Stimulated activated CD8-positive, alpha-beta memory T cell treated with anti-CD3 and anti-CD28 coated beads, Interleukin-12 subunit alpha, Interleukin-12 subunit beta, amount 100 ng/mL, for 24 hours (primary cell): ENCODE measurements around the gene SKA1.
A peak's percentile ranks its signal among the peaks of the same experiment; 100 is the strongest.

ENCODE experiments used
- DNase-seq: peaks from one replicate; pipeline ENCODE4 v3.0.0-alpha.2; 2020; ENCODE audit errors: extremely low read depth

The SKA1 gene, protein sequence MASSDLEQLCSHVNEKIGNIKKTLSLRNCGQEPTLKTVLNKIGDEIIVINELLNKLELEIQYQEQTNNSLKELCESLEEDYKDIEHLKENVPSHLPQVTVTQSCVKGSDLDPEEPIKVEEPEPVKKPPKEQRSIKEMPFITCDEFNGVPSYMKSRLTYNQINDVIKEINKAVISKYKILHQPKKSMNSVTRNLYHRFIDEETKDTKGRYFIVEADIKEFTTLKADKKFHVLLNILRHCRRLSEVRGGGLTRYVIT

DNA sequence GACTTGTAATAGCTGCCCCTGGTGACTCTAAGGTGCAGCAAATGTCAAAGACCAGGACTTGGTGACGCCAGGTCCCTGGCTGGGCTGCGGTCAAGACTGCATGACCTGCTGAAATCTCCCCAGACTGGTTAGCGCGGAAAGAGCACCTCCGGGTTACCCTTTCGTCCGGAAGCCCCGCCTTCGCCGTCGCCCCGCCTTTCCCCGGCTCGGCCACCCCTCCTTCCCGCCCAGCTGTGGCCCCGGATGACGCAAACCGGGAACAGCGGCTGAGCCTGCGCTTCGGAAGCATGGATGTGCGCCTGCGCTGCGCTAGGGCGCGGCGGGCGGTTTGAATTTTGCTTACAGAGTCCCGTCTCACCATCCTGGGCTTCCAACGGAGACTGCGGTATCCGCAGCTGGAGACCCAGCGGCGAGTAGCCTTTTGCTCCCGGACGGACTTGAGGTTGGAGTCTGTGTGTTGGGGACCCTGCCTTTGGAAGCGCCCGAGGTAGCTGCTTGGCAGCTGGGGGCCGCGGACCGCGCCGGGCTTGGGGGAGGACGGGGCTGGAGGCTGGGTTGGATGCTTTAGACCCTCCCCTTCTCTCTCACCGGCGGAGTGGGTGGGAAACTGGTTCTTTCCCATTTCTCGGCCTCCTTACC lies at the start of gene SKA1:
Gene SKA1, plus strand, starts transcription at position 294 of the 639 bp plus-strand sequence. CDS start 785 bp downstream, outside the sequence.
- peak; percentile 72 for DNase-seq

DNA sequence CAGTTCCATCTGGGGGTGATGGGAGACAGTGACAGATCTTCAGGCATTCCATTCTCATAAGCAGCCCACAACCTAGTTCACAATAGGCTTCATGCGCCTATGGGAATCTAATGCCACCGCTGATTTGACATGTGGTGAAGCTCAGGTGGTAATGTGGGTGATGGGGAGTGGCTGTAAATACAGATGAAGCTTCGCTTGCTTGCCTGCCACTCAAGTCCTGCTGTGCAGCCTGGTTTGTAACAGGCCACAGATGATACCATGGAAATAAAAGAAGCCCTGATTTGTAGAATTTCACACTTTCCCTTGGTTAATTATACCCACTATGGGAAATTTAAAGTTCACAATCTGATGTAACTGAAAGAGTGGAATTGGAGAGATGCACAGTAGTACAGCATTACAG lies 46.9 kb upstream of the SKA1 start:
- DNase-seq: no peak

GRCh38 chr18:50330176-50330575 lies 44.7 kb upstream of the SKA1 start:
- no peak for DNase-seq

- no peak for DNase-seq
Measured at GRCh38 chr18:50331691-50332090, 43.2 kb upstream of the SKA1 start.

DNA sequence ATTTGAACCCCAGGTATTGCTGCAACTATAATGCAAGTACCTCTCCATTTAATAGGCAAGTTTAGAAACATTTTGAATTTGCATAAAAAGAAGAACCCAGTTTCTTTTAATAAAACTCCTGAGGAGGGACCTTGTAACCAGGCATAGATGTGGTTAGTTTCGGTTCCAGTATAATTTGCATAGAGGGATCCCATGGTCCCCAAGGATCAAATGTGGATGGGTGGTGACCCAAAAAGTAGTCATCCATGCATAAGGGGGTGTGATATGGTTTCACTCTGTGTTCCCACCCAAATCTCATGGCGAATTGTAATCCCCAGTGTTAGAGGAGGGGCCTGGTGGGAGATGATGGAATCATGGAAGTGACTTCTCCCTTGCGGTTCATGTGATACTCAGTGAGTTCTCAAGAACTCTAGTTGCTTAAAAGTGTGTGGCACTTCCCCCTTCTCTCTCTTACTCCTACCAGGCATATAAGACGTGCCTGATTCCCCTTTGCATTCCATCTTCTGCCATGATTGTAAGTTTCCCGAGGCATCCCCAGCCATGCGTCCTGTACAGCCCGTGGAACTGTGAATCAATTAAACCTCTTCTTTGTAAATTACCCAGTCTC lies 40.2 kb upstream of the SKA1 start:
- no peak for DNase-seq

GRCh38 chr18:50338122-50338521 lies 36.7 kb upstream of the SKA1 start:
- no peak for DNase-seq

DNA sequence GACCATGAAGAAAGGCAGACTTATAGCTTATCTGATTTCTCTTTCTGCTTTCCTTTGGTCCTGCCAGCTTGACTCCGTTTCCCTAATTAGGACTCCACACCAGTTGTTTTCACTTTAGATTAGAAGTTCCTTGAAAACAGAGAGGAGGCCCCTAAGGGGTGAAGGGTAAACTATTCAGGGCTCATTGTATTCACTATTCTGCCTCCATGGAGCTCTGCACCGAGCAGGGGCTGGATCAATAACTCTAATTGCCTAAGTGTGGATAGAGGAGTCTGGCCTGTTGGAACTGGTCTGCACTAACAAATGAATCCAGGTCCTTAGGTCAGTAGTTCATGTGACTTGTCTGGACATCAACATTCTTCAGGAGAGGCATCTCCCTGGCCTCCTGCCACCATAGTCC lies 36.1 kb upstream of the SKA1 start:
- DNase-seq: no peak

DNA sequence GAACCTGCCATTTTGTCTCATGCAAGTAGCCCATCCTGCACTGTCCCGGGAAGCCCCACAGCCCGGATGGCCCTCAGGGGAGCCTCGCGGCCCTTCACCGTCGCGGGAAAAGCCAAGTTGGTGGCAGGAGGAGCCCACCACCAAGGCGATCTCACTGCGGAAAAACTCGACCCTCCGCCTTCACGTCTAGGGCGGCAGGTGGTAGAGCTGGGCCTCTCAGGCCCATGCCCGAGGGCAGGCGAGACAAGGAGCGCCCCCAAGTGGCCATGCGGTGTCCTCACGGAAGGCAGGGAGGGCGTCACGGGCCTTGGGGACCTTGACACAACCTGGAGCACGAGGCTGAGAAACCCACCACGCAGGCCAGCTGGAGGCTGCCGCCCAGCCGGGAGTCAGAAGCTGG lies 34.8 kb upstream of the SKA1 start:
- no peak for DNase-seq

GRCh38 chr18:50341443-50341842 lies 33.4 kb upstream of the SKA1 start:
- no peak for DNase-seq

DNA sequence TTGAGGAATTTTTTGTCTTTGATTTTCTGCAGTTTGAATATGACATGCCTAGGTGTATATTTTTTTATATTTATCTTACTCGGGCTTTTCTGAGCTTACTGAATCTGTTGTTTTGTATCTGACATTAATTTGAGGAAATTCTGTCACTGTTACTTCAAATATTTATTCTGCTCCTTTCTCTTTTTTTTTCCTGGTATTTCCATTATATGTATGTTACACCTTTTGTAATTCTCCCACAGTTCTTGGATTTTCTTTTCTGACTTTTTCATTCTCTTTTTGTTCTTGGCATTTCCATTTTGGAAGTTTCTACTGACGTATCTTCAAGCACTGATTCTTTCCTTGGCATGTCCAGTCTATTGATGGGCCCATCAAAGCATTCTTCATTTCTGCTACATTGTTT lies 24.1 kb upstream of the SKA1 start:
- DNase-seq: no peak

- no peak for DNase-seq
Measured at GRCh38 chr18:50356036-50356945, 18.6 kb upstream of the SKA1 start.

- DNase-seq: no peak
Measured at GRCh38 chr18:50358844-50359243, 16.0 kb upstream of the SKA1 start.

DNA sequence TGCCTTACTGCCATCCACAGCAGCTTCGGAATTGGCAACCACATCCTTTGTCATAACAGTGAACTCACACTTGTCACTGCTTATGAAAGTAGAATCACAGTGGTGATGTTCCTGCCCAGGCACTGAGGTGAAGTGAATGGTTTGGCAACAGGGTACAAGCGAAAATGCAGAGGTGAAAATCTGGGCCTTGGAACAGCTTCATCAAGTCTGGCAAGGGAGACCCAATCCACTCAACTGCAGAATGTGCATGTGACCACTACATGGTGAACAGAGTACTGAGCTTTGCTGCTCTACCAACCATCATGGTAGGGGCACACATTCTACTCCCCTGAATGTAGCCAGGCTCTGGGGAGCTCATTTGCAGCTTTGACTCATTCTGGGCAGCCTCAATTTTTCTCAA lies 15.0 kb upstream of the SKA1 start:
- no peak for DNase-seq

- DNase-seq: no peak
Measured at GRCh38 chr18:50360611-50361010, 14.2 kb upstream of the SKA1 start.

DNA sequence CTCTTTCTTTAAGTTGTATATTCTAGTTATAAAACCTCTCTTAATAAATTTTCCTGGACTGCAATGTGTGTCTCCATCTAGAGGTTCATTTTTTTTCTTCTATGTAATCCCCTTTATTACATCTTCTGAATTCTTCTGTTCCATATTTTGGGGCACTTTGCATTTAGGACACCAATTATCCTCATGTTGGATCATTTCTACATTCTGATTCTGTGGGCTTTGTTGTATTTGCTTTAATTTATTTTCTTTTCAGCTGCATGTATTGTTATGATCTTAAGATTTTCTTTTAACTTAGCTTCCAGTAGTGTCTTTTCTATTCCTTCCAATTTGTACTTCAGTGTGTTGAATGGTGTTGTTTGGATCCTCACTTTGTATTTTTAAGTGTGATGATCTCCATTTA lies 5.2 kb upstream of the SKA1 start:
- DNase-seq: no peak

DNA sequence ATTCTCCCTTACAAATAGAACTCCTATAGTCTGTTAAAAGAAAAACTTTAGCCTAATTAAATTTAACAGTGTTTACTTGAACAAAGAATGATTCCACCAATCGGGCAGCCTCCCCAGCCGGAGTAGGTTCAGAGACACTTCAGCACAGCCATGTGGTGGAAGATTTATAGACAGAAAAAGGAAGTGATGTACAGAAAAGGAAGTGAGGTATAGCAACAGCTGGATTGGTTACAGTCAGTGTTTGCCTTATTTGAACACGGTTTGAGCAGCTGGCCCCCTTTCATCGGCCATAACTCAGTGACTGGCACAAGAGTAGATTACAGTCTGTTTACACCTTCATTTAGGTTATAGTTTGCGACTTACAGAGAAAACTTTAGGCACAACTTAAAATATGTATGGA lies 2.1 kb upstream of the SKA1 start:
- no peak for DNase-seq

GRCh38 chr18:50373561-50374219 lies 1.2 kb upstream of the SKA1 start:
- DNase-seq: no peak

GRCh38 chr18:50374220-50374752 lies 560 bp upstream of the SKA1 start:
- no peak for DNase-seq

DNA sequence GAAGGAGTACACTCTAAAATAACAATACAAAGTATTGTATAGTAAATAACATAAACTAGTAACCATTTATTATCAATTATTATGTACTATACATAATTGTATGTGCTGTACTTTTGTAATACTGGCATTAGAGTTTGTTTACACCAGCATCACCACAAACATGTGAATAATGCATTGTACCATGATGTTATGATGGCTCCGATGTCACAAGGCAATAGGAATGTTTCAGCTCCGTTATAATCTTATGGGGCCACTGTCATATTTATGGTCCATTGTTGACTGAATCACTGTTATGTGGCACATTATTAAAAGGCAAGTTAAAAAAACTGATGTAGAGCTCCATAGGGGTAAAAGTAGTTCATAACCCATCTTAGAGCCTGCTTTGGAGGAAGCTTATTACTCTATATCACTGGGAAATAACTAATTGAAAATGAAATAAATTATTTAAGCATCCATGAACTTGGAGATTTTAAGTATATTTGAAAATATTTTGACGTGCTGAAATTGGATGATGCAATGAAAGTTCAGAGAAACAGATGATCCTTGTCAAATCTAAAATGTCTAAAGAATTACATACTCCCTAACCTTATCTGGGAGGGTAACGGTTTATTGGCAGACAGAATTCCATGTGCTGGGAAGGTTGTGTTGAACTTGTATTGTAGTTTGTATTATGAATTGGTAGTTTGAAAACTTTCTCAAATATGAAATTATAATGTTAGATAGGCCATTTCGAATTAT lies 2.4 kb downstream of the SKA1 start:
- no peak for DNase-seq

- DNase-seq: no peak
Measured at GRCh38 chr18:50388988-50389387, 14.1 kb downstream of the SKA1 start.

- no peak for DNase-seq
Measured at GRCh38 chr18:50393802-50394201, 19.0 kb downstream of the SKA1 start.
